Hypothalamus (tissue), 51 donors: ENCODE results near the gene PAFAH2.

Experiments
- DNase-seq, 51 donors: peaks; one replicate each; lab custom pipeline; 2025; lab: John Stamatoyannopoulos, UW

PAFAH2 gene

GRCh38 chr1:26031611-26032220 lies 33.9 kb upstream of the PAFAH2 start:
- DNase-seq: no peak

- DNase-seq: no peak
Observed at GRCh38 chr1:26031196-26031595, 33.3 kb upstream of the PAFAH2 start.

DNA sequence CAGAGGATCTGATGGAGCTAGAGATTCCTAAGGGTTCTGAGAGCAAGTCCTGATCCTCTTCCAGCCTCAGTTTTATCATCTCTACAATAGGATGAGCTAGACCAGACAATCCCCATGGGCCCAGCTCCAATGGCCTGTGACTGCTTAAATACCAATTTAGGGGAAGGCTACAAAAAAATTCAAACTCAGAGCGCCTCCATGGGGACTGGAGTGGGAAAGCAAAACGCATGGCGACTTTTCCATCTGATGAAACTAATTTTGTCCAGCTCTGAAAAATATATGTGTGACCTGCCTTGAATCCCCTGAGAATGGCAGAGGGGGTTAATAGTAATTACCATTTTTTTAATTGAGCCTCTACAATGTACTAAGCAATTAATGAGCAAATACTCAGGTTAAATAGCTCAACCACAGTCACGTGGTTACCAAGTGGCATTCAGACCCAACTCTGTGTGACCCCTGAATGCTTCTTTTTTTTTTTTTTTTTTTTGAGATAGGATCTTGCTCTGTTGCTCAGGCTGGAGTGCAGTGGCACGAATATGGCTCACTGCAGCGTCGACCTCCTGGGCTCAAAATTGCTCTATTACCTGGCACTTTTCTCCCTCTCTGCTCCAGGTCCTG lies 32.1 kb upstream of the PAFAH2 start:
- no peak for DNase-seq

GRCh38 chr1:26029054-26029863 lies 31.4 kb upstream of the PAFAH2 start:
- DNase-seq: no peak

GRCh38 chr1:26028490-26028980 lies 30.7 kb upstream of the PAFAH2 start:
- DNase-seq: peak in 4 of 51 donors; percentile 31 to 52 (median 40)

DNA sequence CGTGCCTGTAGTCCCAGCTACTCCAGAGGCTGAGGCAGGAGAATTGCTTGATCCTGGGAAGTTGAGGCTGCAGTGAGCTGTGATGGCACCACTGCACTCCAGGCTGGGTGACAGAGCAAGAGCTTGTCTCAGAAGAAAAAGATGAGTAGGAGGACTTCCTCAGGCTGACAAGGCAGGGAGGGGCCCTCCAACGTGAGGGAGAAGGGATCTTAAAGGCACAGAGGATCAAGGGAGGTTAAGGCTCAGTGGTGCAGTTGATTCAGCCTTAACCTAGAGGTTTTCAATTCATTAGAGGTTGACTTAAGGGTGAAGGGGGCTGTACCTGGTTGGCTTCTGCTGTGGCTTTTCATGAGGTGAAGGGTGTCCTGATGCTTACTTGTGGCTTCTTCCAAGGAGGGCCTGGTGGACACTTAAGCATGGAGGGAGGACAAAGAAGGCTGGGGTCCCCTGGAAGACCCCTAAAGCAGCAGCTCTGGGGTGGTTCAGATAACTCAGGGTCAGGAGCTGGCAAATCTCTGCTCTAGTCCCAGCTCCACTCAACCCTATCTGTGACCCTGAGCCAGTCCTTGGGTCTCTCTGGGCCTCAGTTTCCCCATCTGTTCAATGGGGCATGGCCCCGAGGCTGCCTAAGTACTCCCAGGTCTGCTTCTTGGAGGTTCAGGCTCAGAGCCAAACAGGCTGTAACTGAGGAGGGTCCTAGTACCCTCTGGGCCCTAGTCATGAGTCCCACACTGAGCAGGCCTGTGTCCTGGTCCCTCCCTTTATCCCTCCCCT lies 30.0 kb upstream of the PAFAH2 start:
- DNase-seq: peak in 2 of 51 donors; percentile 29 to 53

GRCh38 chr1:26025517-26025916 lies 27.7 kb upstream of the PAFAH2 start:
- no peak for DNase-seq

- DNase-seq: peak in 3 of 51 donors; percentile 7 to 23 (median 13)
Observed at GRCh38 chr1:26025060-26025459, 27.2 kb upstream of the PAFAH2 start.

- no peak for DNase-seq
Observed at GRCh38 chr1:26023826-26024225, 26.0 kb upstream of the PAFAH2 start.

GRCh38 chr1:26023009-26023408 lies 25.1 kb upstream of the PAFAH2 start:
- DNase-seq: no peak

GRCh38 chr1:26022404-26022779 lies 24.5 kb upstream of the PAFAH2 start:
- DNase-seq: peak in 1 of 51 donors; percentile 15

DNA sequence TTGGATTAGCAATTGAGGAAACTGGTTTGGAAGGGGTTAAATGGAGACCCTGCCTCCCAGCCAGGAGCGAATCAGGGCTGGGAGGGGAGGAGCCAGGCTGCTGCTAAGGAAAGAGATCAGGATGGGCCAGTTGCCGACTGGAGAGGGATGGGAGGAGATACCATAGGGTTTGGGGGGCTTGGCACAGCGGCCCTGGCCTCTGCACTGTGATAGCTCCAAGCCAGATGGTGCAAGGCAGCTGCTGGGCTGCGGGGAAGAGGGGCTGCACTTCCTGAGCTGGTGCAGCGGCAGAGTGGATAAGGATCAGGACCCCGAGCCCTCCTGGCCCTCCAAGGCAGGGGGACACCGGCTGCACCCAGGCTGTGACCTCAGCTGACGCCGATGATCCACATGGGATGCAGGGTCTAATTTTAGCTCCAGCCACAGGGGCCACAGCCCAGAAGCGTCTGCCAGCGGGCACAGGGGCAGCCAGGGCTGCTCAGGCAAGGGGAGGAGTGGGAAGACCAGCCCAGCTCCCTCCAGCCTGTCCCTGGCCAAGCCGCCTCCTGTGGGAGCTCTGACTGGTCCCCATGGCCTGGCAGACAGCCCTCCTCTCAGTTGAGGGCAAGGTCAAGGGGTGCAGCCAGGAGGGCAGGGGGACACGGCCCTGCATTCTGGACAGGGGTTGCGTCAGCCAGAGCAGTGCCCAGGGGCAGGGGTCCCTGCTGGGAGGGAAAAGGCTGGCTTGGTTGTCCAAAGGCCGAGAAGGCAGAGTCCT lies 24.0 kb upstream of the PAFAH2 start, which contains the start of gene EXTL1:
Gene EXTL1 (plus strand): TSS at position 129 of the 757 bp plus-strand sequence. CDS start 872 bp downstream, outside the sequence.
- DNase-seq: peak in 32 of 51 donors; percentile 17 to 70 (median 40)

DNA sequence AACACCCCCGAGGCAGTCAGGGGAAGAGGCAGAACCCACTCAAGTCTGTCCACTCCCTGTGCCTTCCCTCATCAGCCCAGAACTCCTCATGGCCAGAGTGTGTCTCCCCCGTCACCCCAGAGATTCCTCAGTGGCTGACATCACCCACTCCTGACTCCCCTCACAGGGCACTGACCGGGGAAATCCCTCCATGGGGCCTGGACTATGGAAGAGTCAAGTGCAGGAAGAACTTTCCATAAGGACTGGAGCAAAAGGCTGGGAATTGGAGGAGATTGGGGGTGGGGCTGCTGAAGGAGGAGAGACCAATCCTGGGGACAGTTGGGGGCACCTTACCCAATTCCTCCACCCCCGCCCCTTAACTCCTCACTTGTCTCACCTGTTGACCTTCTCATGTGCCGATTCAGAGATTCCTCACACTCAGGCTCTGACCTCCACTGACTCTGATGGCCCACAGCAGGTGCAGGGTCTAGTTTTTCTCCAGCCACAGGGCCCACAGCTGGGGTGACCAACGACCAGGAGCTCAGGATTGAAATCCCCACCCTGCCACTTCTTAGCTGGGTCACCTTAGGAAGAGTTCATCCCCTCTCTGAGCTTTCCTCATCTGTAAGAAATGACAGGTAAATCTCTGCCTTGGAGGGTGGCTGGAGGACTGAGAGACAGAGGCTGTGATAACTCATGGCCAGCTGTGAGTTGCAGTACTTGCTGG lies 23.2 kb upstream of the PAFAH2 start:
- no peak for DNase-seq

GRCh38 chr1:26020330-26020768 lies 22.5 kb upstream of the PAFAH2 start:
- peak in 2 of 51 donors; percentile 29 to 58 for DNase-seq

DNA sequence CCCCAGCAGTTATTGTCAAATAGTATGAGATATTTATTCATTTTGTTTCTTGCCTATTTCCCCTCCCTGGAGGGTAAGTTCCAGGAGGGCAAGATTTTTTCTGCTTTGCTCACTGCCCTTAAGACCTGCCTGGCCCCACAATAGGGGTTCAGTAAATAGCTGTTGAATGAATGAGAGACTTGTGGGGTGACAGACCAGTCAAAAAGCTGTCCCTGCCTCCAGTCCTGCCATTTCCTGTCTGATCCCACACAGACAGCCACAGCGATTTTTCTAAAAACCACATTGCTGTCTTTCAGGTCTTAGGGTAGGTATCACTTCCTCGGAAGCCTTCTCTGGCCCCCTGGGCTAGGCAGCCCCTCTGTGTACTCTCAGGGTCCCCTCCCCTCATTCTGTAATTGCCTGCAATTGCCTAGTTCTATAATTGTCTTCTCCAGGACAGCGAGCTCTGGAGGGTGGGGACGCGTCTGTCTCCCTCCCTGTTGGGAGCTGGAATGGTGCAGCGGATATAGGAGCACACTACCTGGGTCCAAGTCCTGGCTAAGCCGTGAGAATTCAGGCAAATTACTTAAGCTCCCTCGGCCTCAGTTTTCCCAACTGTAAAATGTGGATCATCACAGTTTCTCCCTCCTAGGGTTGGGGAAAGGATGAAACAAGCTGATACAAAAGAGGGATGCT lies 21.9 kb upstream of the PAFAH2 start:
- no peak for DNase-seq

GRCh38 chr1:26017606-26018005 lies 19.7 kb upstream of the PAFAH2 start:
- DNase-seq: no peak

GRCh38 chr1:26016953-26017545 lies 19.2 kb upstream of the PAFAH2 start:
- DNase-seq: peak in 1 of 51 donors; percentile 41
